ENCODE data around the gene ADAMTS2.

- TF ChIP-seq CTCF (IDR thresholded peaks at IDR 0.05; ENCODE audit: borderline replicate concordance, extremely low read depth, low read length, poor library complexity, severe bottlenecking) (no peak), EZH2 (IDR thresholded peaks at IDR 0.05; ENCODE audit: borderline replicate concordance, low read depth, low read length, severe bottlenecking) (no peak)
Observed at GRCh38 chr5:179163236-179164155, 181.8 kb downstream of the ADAMTS2 start.

Data from DND-41 (cell line).